Upper lobe of left lung (tissue), 6 donors: Measurements from ENCODE around the gene H6PD. TPM values are rescaled to one million over a fixed set of nuclear protein-coding genes. Genes with fewer than 3 reads are reported as not detected.

ENCODE experiments used
- ATAC-seq, 2 donors: fragments of 200-7000 bp; cut with Tn5 transposase; one replicate each; pipeline ENCODE4 v1.9.1; 2022; ENCODE audit warnings: mild to moderate bottlenecking in 2 of 2, moderate library complexity in 2 of 2; ENCODE audit not compliant: low FRiP score in 2 of 2
- DNase-seq, 2 donors: peaks; one replicate each; pipeline ENCODE4 v3.0.0-alpha.2; 2019 to 2020
- H3K27ac ChIP-seq, 4 donors: fragments of 200-600 bp; sonication (generic); one replicate each; pipeline ENCODE4 v1.5.1; 2016 to 2019
- H3K27me3 ChIP-seq, 4 donors: fragments of 200-600 bp; sonication (generic); one replicate each; pipeline ENCODE4 v1.5.1; 2017 to 2019
- H3K36me3 ChIP-seq, 4 donors: fragments of 200-600 bp; sonication (generic); one replicate each; pipeline ENCODE4 v1.5.1; 2016 to 2019
- H3K4me1 ChIP-seq, 4 donors: fragments of 200-600 bp; sonication (generic); one replicate each; pipeline ENCODE4 v1.5.1; 2018 to 2019
- H3K4me3 ChIP-seq, 4 donors: fragments of 200-600 bp; sonication (generic); one replicate each; pipeline ENCODE4 v1.5.1; 2017 to 2019; ENCODE audit warnings: mild to moderate bottlenecking in 2 of 4, moderate library complexity in 1 of 4
- H3K9me3 ChIP-seq, 4 donors: fragments of 200-600 bp; sonication (generic); one replicate each; pipeline ENCODE4 v1.5.1; 2018 to 2019
- CTCF ChIP-seq, 6 experiments: fragments of 450-650 bp in 4 of 6; fragments of 200-600 bp in 2 of 6; sonication (generic) in 2 of 6; IDR thresholded peaks; one replicate each; pipeline ENCODE4 v1.5.1; 2016 to 2019; ENCODE audit warnings: antibody characterized with exemption in 6 of 6
- EP300 ChIP-seq, 4 donors: sonication (generic); formaldehyde crosslinking; IDR thresholded peaks; one replicate each; pipeline ENCODE4 v1.5.1; 2017; ENCODE audit warnings: antibody characterized with exemption in 4 of 4, control low read depth in 2 of 4
- POLR2A ChIP-seq, 4 donors: fragments of 450-650 bp; IDR thresholded peaks; one replicate each; pipeline ENCODE4 v1.5.1; 2016 to 2017; ENCODE audit warnings: antibody characterized with exemption in 4 of 4, mild to moderate bottlenecking in 2 of 4
- POLR2AphosphoS5 ChIP-seq, 2 donors: sonication (generic); formaldehyde crosslinking; IDR thresholded peaks; one replicate each; pipeline ENCODE4 v1.5.1; 2017; ENCODE audit warnings: antibody characterized with exemption in 2 of 2
- whole genome bisulfite sequencing, 2 donors: methylation state at CpG; one replicate each; pipeline ENCODE4 v1.1.5; 2017 to 2018; 5-methylcytosine and 5-hydroxymethylcytosine counted together
- total RNA-seq, 6 donors: library from RNA; depleted of rRNA in 4 of 6; stranded (reverse); fragments of >200 nt in 4 of 6; gene quantifications; one replicate each; pipeline versions ENCODE4 v1.1.0 to v1.2.1, GENCODE V29; 2016 to 2021
- donor health status: DM: no; HTN: no; CAD: no; lungs with moderate emphysema.
- donor health status: DM: no; HTN: yes; CAD: no; lungs with severe emphysema.

The H6PD gene
- total RNA-seq, 6 donors from 2014 or later: 36.7 to 57.0 (median 44.5) TPM

DNA sequence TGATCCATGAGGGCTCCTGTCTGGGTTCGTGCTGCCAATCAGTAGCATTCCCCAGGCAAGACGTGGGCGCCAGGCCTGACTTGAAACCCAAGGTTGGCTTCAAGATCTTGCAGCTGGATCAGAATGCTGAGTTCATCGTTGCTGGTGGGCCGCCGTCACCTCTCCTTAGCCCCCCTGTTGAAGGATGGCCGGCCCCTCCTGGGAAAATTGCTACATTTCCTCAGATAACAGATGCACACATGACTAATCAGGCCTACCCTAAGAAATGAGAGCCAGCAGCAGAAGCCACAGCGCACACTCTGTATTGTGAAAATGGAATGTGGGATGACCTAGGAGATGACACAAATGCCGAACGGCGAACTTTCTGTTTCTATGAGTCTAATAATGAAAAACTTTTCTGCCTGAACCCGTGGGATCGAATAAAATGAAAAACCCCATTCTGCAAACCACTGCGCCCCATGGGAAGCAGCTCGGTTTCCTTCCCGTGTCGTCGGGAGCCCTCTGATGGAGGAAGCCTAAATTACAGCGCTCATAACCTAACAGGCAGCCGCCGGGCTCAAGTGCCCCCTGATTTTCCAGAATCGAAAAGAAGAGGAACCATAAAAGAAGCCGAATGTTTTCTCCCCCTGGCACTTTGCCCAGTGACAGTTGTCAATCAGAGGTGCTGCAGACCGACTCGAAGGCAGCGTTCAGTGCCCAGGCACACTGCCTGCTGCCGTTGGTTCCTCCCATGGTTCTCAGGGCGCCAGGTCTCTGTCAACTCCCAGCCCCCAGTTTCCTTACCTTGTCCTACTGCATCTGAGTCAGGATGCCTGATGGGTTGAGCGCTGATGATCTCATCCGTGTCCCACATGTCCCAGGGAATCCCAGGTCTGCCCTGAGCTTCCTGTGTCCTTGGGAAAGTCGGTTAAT is 38.2 kb upstream of the H6PD start:
- TF ChIP-seq CTCF (IDR thresholded peaks at IDR 0.05) (peak; percentile 63 to 79 (median 77)), EP300 (IDR thresholded peaks at IDR 0.05) (no peak), POLR2AphosphoS5 (IDR thresholded peaks at IDR 0.05) (peak; percentile 15 to 41)
- Histone ChIP-seq H3K27me3 (peaks cover 0 to 23% (median 9%) of the 10 kb centered on the region in 4 donors), H3K4me3 (peak overlapping the region in 1 of 4 donors; percentile 15), H3K36me3 (no peaks in the 10 kb centered on the region), H3K27ac (peak overlapping the region; percentile 19 to 69 (median 62)), H3K4me1 (peaks cover 10 to 51% (median 22%) of the 10 kb centered on the region in 4 donors), H3K9me3 (no peaks in the 10 kb centered on the region)
- 23 to 27% methylated on average over 25 to 31 of the region's 31 CpGs for WGBS, 2 donors
- peak in 1 of 2 donors; percentile 71 for DNase-seq
- peak; percentile 67 to 84 for ATAC-seq

GRCh38 chr1:9197186-9198099 is 37.1 kb upstream of the H6PD start:
- Histone ChIP-seq H3K36me3 (no peaks in the 10 kb centered on the region), H3K27ac (peak overlapping the region in 3 of 4 donors; percentile 57 to 69 (median 67)), H3K9me3 (no peaks in the 10 kb centered on the region), H3K4me1 (peaks cover 17 to 62% (median 31%) of the 10 kb centered on the region in 4 donors), H3K4me3 (peak overlapping the region in 2 of 4 donors; percentile 15 to 23), H3K27me3 (peaks cover 0 to 28% (median 9%) of the 10 kb centered on the region in 4 donors)
- ATAC-seq: no peak
- 77 to 83% methylated on average over 18 to 22 of the region's 22 CpGs for WGBS, 2 donors
- no peak for TF ChIP-seq EP300 (IDR thresholded peaks at IDR 0.05)
- TF ChIP-seq POLR2AphosphoS5 (IDR thresholded peaks at IDR 0.05): no peak
- no peak for TF ChIP-seq CTCF (IDR thresholded peaks at IDR 0.05)
- DNase-seq: no peak

- peaks cover 0 to 33% (median 9%) of the 10 kb centered on the region in 4 donors for H3K27me3 ChIP-seq
- H3K27ac ChIP-seq: no peak overlapping the region
- no peaks in the 10 kb centered on the region for H3K9me3 ChIP-seq
- ATAC-seq (peak in 1 of 2 donors; percentile 39), DNase-seq (peak in 1 of 2 donors; percentile 88)
- 23 to 66% methylated on average over 9 to 43 of the region's 54 CpGs for WGBS, 2 donors
- TF ChIP-seq POLR2AphosphoS5 (IDR thresholded peaks at IDR 0.05): no peak
- no peak for TF ChIP-seq CTCF (IDR thresholded peaks at IDR 0.05)
- TF ChIP-seq EP300 (IDR thresholded peaks at IDR 0.05): no peak
- TF ChIP-seq POLR2A (IDR thresholded peaks at IDR 0.05): no peak
- H3K4me1 ChIP-seq: peaks cover 20 to 55% (median 32%) of the 10 kb centered on the region in 4 donors
- H3K36me3 ChIP-seq: no peaks in the 10 kb centered on the region
- peak overlapping the region in 3 of 4 donors; percentile 7 to 23 (median 22) for H3K4me3 ChIP-seq
Measured at GRCh38 chr1:9198538-9199361, 35.8 kb upstream of the H6PD start.

- H3K36me3 ChIP-seq: no peaks in the 10 kb centered on the region
- H3K4me1 ChIP-seq: peaks cover 20 to 51% (median 32%) of the 10 kb centered on the region in 4 donors
- H3K27me3 ChIP-seq: peaks cover 0 to 33% (median 9%) of the 10 kb centered on the region in 4 donors
- ATAC-seq (no peak), DNase-seq (no peak)
- 49 to 63% methylated on average over 6 to 7 of the region's 7 CpGs for WGBS, 2 donors
- no peak overlapping the region for H3K27ac ChIP-seq
- no peak overlapping the region for H3K4me3 ChIP-seq
- H3K9me3 ChIP-seq: no peaks in the 10 kb centered on the region
- TF ChIP-seq POLR2A (IDR thresholded peaks at IDR 0.05) (no peak), EP300 (IDR thresholded peaks at IDR 0.05) (no peak), CTCF (IDR thresholded peaks at IDR 0.05) (no peak), POLR2AphosphoS5 (IDR thresholded peaks at IDR 0.05) (no peak)
Measured at GRCh38 chr1:9200441-9200840, 34.1 kb upstream of the H6PD start.
